ENCODE measurements around the gene OR6J1. TPM values are rescaled to one million over a fixed set of nuclear protein-coding genes. Genes with fewer than 3 reads are reported as not detected.

Gene OR6J1
- polyA plus RNA-seq, 1 of the 3 experiments (the other 2 are of a cell fraction): not detected

GRCh38 chr14:22606380-22606779 lies 37.8 kb downstream of the OR6J1 start (continued):
- TF ChIP-seq RAD21 (IDR thresholded peaks at IDR 0.05; ENCODE audit: low read length) (no peak), NFIC (IDR thresholded peaks at IDR 0.05; ENCODE audit: borderline replicate concordance) (no peak)

GRCh38 chr14:22602862-22603261 lies 41.3 kb downstream of the OR6J1 start:
- H3K36me3 ChIP-seq (replicated peaks in 1 of 2; ENCODE audit: control insufficient read depth in 1 of 2, insufficient read depth in 2 of 2, low read length in 1 of 2): peaks cover 18 to 26% of the 10 kb centered on the region in 2 experiments

GRCh38 chr14:22601996-22602395 lies 42.2 kb downstream of the OR6J1 start:
- H3K79me2 ChIP-seq (ENCODE audit: insufficient read depth): no peaks in the 10 kb centered on the region; the same call in 1 of the 2 replicates
- POLR2A ChIA-PET: no interaction called here

More at GRCh38 chr14:22602862-22603261, 41.3 kb downstream of the OR6J1 start:
- Histone ChIP-seq H3K4me3 (ENCODE audit: low read depth in 2 of 2, low read length in 1 of 2) (no peak overlapping the region), H4K20me1 (ENCODE audit: insufficient read depth) (no peaks in the 10 kb centered on the region), H2AFZ (ENCODE audit: low read depth) (no peak overlapping the region), H3K27me3 (ENCODE audit: insufficient read depth) (no peaks in the 10 kb centered on the region), H3F3A (replicated peaks; ENCODE audit: insufficient read depth) (no peaks in the 10 kb centered on the region), H3K27ac (ENCODE audit: low read depth in 2 of 2, low read length in 1 of 2) (no peak overlapping the region), H3K79me2 (ENCODE audit: insufficient read depth) (no peaks in the 10 kb centered on the region; the same call in 1 of the 2 replicates), H3K4me2 (no peak overlapping the region), H3K9ac (no peak overlapping the region), H3K9me3 (no peaks in the 10 kb centered on the region), H3K4me1 (ENCODE audit: control insufficient read depth in 1 of 2, insufficient read depth in 2 of 2, low read depth in 1 of 2, low read length in 1 of 2) (peaks cover 6% of the 10 kb centered on the region in 2 experiments; a peak in 3 of 4 replicates), H3K9me2 (no peaks in the 10 kb centered on the region)
- POLR2A ChIA-PET: no interaction called here
- no peak for DNase-seq
- no peak for TF ChIP-seq TCF12 (IDR thresholded peaks at IDR 0.05)
- TF ChIP-seq JUND (IDR thresholded peaks at IDR 0.05): no peak
- CTCF ChIA-PET: no interaction called here

More at GRCh38 chr14:22601996-22602395, 42.2 kb downstream of the OR6J1 start:
- Histone ChIP-seq H3F3A (replicated peaks; ENCODE audit: insufficient read depth) (no peaks in the 10 kb centered on the region), H3K27ac (ENCODE audit: low read depth in 2 of 2, low read length in 1 of 2) (no peak overlapping the region), H3K9me2 (no peaks in the 10 kb centered on the region), H3K9me3 (no peaks in the 10 kb centered on the region), H3K9ac (no peak overlapping the region), H3K4me1 (ENCODE audit: control insufficient read depth in 1 of 2, insufficient read depth in 2 of 2, low read depth in 1 of 2, low read length in 1 of 2) (peaks cover 6 to 8% of the 10 kb centered on the region in 2 experiments; a peak in 3 of 4 replicates), H3K4me3 (ENCODE audit: low read depth in 2 of 2, low read length in 1 of 2) (no peak overlapping the region), H3K4me2 (no peak overlapping the region), H4K20me1 (ENCODE audit: insufficient read depth) (no peaks in the 10 kb centered on the region), H3K27me3 (ENCODE audit: insufficient read depth) (no peaks in the 10 kb centered on the region), H2AFZ (ENCODE audit: low read depth) (no peak overlapping the region), H3K36me3 (replicated peaks in 1 of 2; ENCODE audit: control insufficient read depth in 1 of 2, insufficient read depth in 2 of 2, low read length in 1 of 2) (peaks cover 12 to 18% of the 10 kb centered on the region in 2 experiments)
- no peak for DNase-seq
- TF ChIP-seq PBX3 (IDR thresholded peaks at IDR 0.05) (no peak), RAD21 (IDR thresholded peaks at IDR 0.05; ENCODE audit: low read length) (no peak), JUND (IDR thresholded peaks at IDR 0.05) (no peak), IRF3 (IDR thresholded peaks at IDR 0.05; ENCODE audit: low read depth, low read length) (no peak), RCOR1 (IDR thresholded peaks at IDR 0.05; ENCODE audit: low read length) (no peak), ELF1 (IDR thresholded peaks at IDR 0.05) (no peak)
- WGBS (ENCODE audit: low lambda C conversion rate): over 99% methylated on average over 5 of the region's 5 CpGs
- CTCF ChIA-PET: interaction anchor here (0.8 to 1.4 kb wide), 2 partner anchors 44 to 51 kb away, joined by 3 read pairs; no protein-coding TSS in a partner anchor

Measured in SK-N-SH (cell line).